Activated CD4-positive, alpha-beta T cell treated with anti-CD3 and anti-CD28 coated beads, Interleukin-2, amount 10 ng/mL, durations not matched to agents 24 days and 14 days (primary cell): ENCODE data around the gene KLRF1. TPM values are rescaled to one million over a fixed set of nuclear protein-coding genes. Genes with fewer than 3 reads are reported as not detected.

Experiments used
- DNase-seq: peaks from one replicate; pipeline ENCODE4 v3.0.0; 2022
- H3K27ac Mint-ChIP-seq: one replicate; pipeline ENCODE4 v1.8.0; 2022; ENCODE audit warnings: mild to moderate bottlenecking, mixed read lengths
- H3K27me3 Mint-ChIP-seq: one replicate; pipeline ENCODE4 v1.8.0; 2022; ENCODE audit warnings: mixed read lengths
- H3K36me3 Mint-ChIP-seq: one replicate; pipeline ENCODE4 v1.8.0; 2022; ENCODE audit warnings: low read depth, mild to moderate bottlenecking, mixed read lengths
- H3K4me1 Mint-ChIP-seq: one replicate; pipeline ENCODE4 v1.8.0; 2021; ENCODE audit warnings: mixed read lengths
- H3K4me3 Mint-ChIP-seq: one replicate; pipeline ENCODE4 v1.8.0; 2022; ENCODE audit warnings: mild to moderate bottlenecking, moderate library complexity, mixed read lengths
- H3K9me3 Mint-ChIP-seq: one replicate; pipeline ENCODE4 v1.8.0; 2021; ENCODE audit warnings: mixed read lengths
- intact Hi-C: fragments of 100-400 bp; cut with micrococcal nuclease; formaldehyde crosslinking; loops from one replicate; pipeline ENCODE4 v1.15.1; 2023
- total RNA-seq: library from RNA; stranded (reverse); gene quantifications from 2 replicates; pipeline ENCODE4 v1.2.3, GENCODE V29; 2022

Gene KLRF1
- total RNA-seq, 1 donor from 2014 or later: not detected

GRCh38 chr12:9820281-9820930 is 6.9 kb upstream of the KLRF1 start:
- Mint-ChIP-seq H3K27ac (no peak overlapping the region), H3K27me3 (peaks cover 44% of the 10 kb centered on the region), H3K4me1 (peaks cover 3% of the 10 kb centered on the region), H3K4me3 (no peak overlapping the region), H3K9me3 (peaks cover 12% of the 10 kb centered on the region), H3K36me3 (no peaks in the 10 kb centered on the region)
- DNase-seq: no peak
- intact Hi-C loops: no loop called here

DNA sequence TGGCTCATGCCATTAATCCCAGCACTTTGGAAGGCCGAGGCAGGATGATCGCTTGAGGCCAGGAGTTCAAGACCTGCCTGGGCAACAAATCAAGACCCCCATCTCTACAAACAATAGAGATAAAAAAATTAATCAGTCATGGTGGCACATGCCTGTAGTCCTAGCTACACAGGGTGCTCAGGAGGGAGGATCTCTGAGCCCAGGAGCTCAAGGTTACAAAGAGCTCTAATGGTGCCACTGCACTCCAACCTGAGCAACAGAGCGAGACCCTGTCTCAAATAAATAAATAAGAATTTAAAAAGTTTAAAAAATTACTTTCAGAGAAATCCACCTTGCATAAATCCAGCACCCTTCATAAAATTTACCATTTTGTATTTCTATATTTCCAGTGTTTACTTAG is 2.2 kb downstream of the KLRF1 start:
- no peaks in the 10 kb centered on the region for H3K36me3 Mint-ChIP-seq
- H3K9me3 Mint-ChIP-seq: no peaks in the 10 kb centered on the region
- H3K4me1 Mint-ChIP-seq: no peaks in the 10 kb centered on the region
- no peak overlapping the region for H3K4me3 Mint-ChIP-seq
- H3K27me3 Mint-ChIP-seq: peaks cover 34% of the 10 kb centered on the region
- intact Hi-C loops: no loop called here
- no peak overlapping the region for H3K27ac Mint-ChIP-seq
- no peak for DNase-seq

DNA sequence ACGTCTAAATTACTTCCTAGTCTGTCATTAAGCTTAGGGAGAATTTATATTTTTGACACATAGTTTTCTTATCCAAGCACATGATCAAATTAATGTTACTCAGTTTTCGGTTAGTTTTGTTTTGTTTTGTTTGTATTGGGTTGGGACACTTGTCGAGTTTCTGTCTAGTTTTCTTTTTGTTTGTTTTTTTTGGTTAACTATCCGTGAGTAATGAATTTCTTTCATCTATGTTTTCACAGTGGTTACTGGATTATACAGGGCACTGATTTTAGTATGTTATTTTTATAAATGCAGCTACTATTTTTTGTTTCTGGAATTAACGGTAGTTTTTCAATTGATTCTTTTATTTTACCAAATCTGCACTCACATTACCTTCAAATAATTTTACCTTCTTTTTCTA is 2.7 kb downstream of the KLRF1 start:
- H3K27ac Mint-ChIP-seq: no peak overlapping the region
- no peaks in the 10 kb centered on the region for H3K36me3 Mint-ChIP-seq
- H3K27me3 Mint-ChIP-seq: peaks cover 30% of the 10 kb centered on the region
- DNase-seq: no peak
- no peak overlapping the region for H3K4me3 Mint-ChIP-seq
- no peaks in the 10 kb centered on the region for H3K4me1 Mint-ChIP-seq
- no peaks in the 10 kb centered on the region for H3K9me3 Mint-ChIP-seq
- intact Hi-C loops: no loop called here

DNA sequence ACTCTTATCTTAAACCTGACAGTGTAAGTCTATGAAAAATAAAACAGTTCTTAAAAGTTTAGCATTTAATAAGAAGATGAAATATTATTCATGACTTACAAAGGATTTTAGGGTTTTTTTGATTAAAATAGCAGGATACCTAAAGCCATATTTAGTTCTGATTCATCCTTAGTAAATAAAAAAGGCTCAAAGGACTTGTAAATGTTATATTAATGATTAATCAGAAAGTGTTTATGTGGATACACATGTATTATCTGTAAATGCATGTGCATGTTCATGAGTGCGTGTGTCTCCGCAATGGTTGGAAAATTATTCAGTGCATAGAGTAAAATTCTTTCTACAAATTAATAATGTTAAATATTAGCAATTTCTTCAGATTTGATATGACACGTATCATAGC is 4.4 kb downstream of the KLRF1 start:
- Mint-ChIP-seq H3K27me3 (peaks cover 19% of the 10 kb centered on the region), H3K27ac (no peak overlapping the region), H3K36me3 (no peaks in the 10 kb centered on the region), H3K4me1 (no peaks in the 10 kb centered on the region), H3K9me3 (no peaks in the 10 kb centered on the region), H3K4me3 (no peak overlapping the region)
- DNase-seq: no peak
- intact Hi-C loops: no loop called here

DNA sequence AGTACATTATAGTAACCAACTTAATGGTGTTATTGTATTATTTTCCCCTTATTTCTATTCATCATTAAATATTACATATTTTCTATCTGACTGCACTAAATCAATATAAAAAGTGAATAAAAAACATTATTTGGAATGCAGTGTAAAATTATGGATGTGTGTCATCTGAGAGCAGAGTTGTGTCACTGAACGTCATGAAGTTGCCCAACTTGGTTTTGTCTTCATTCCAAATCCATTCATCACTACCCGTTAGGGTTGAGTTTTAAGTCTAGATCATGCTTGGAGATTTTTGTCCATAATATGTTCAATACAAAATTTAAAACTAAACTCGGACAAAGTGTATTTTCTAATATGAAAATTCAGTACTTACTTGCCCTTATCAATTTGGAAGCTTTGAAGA is 16.1 kb downstream of the KLRF1 start:
- Mint-ChIP-seq H3K4me3 (no peak overlapping the region), H3K4me1 (no peaks in the 10 kb centered on the region), H3K27me3 (peaks cover 38% of the 10 kb centered on the region), H3K9me3 (peaks cover 17% of the 10 kb centered on the region), H3K36me3 (peaks cover 8% of the 10 kb centered on the region), H3K27ac (no peak overlapping the region)
- no peak for DNase-seq
- intact Hi-C loops: no loop called here

DNA sequence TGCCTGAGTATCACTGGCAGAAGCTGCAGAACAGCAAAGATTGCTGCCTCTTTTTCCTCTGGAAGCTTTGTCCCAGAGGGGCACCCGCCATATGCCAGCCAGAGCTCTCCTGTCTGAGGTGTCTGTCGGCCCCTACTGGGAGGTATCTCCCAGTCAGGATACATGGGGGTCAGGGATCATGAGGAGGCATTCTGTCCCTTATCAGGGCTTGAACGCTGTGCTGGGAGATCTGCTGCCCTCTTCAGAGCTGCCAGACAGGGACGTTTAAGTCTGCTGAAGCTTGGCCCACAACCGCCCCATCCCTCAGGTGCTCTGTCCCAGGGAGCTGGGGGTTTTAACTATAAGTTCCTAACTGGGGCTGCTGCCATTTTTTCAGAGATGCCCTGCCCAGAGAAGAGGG is 21.6 kb downstream of the KLRF1 start:
- H3K4me3 Mint-ChIP-seq: no peak overlapping the region
- no peak overlapping the region for H3K27ac Mint-ChIP-seq
- H3K36me3 Mint-ChIP-seq: peaks cover 44% of the 10 kb centered on the region
- peaks cover 28% of the 10 kb centered on the region for H3K27me3 Mint-ChIP-seq
- DNase-seq: no peak
- H3K9me3 Mint-ChIP-seq: peaks cover 20% of the 10 kb centered on the region
- H3K4me1 Mint-ChIP-seq: peaks cover 2% of the 10 kb centered on the region
- intact Hi-C loops: no loop called here

DNA sequence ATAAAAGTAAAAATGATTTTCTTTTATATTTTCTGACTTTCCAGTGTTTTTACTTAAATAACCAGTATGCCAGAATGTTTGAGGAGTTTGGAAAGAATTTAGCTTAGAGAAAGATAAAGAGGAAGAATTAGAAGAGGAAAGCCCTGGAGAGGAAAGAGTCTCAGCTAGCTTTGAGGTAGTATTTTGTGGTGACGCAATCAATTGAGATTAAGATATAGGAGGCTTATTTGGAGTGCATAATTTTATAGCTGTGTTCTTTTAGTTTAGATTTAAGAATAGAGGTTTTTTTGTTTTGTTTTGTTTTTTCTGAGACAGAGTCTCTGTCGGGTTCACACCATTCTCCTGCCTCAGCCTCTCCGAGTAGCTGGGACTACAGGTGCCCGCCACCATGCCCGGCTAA is 23.8 kb downstream of the KLRF1 start:
- H3K27ac Mint-ChIP-seq: no peak overlapping the region
- intact Hi-C loops: no loop called here
- DNase-seq: no peak
- H3K27me3 Mint-ChIP-seq: peaks cover 15% of the 10 kb centered on the region
- H3K9me3 Mint-ChIP-seq: peaks cover 16% of the 10 kb centered on the region
- peaks cover 59% of the 10 kb centered on the region for H3K36me3 Mint-ChIP-seq
- H3K4me1 Mint-ChIP-seq: peaks cover 4% of the 10 kb centered on the region
- no peak overlapping the region for H3K4me3 Mint-ChIP-seq

DNA sequence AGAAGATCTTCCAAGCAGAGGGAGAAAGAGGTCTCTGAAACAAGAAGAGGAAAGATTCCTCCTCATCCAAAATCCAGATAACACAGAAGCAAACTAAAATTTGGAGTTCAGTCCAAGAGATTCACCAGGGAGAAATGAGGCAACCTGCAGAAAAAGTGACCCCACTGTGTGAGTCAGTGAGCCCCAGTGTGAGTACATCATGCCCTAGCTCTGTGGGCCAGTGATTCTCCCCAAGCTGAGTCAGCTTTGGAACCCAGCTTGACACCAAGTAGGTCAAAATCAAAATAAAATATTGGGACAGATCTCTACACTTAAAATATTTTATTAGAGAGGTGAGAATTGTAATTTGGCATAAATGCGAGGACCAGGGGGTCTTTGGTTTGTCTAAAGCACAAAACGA is 24.6 kb downstream of the KLRF1 start:
- no peak overlapping the region for H3K27ac Mint-ChIP-seq
- H3K4me1 Mint-ChIP-seq: peaks cover 7% of the 10 kb centered on the region
- H3K27me3 Mint-ChIP-seq: peaks cover 6% of the 10 kb centered on the region
- peaks cover 8% of the 10 kb centered on the region for H3K9me3 Mint-ChIP-seq
- DNase-seq: no peak
- intact Hi-C loops: no loop called here
- H3K36me3 Mint-ChIP-seq: peaks cover 64% of the 10 kb centered on the region
- H3K4me3 Mint-ChIP-seq: no peak overlapping the region

DNA sequence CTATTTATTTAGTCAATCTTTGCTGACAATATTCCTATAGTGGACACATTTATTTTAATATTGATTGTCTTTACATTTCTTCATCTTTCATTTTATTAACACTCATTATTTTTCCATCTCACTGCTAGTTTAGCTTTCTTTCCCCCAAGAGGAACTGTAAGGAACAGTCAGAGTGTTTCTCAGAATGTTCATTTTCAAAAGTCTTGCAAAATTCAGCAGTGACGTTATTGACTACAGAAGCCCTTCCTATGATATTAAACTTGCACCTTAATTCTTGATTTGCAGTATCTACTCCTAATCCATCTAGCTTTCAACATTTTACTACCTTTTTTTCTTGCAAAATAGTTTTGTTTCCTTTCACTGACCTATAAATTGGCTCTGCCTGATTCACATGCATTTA is 28.9 kb downstream of the KLRF1 start:
- intact Hi-C loops: no loop called here
- DNase-seq: no peak
- Mint-ChIP-seq H3K27me3 (no peaks in the 10 kb centered on the region), H3K4me3 (no peak overlapping the region), H3K9me3 (no peaks in the 10 kb centered on the region), H3K4me1 (peaks cover 15% of the 10 kb centered on the region), H3K27ac (no peak overlapping the region), H3K36me3 (peaks cover 73% of the 10 kb centered on the region)

- Mint-ChIP-seq H3K27ac (no peak overlapping the region), H3K27me3 (no peaks in the 10 kb centered on the region), H3K4me3 (no peak overlapping the region), H3K9me3 (no peaks in the 10 kb centered on the region), H3K36me3 (peaks cover 69% of the 10 kb centered on the region), H3K4me1 (peaks cover 16% of the 10 kb centered on the region)
- no peak for DNase-seq
- intact Hi-C loops: no loop called here
Observed at GRCh38 chr12:9856894-9857293, 29.6 kb downstream of the KLRF1 start.

DNA sequence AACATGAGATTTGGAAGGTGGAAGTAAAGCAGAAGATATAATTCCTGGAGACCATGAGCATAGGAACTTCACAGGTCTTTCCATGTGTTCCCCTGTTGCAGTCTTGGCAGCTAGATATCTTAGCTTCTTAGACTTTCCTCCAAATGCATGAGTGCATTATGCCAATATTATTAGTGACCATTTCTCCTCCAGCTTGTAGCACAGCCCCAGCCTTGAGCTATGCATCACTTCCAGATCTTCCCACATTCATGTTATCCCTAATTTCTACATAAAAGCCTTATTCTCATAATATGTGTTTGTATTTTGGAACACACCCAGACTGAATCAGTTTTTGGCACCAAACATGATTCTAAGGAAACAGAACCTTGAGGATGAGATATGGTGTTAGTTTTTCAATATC is 30.9 kb downstream of the KLRF1 start:
- H3K27ac Mint-ChIP-seq: no peak overlapping the region
- peaks cover 22% of the 10 kb centered on the region for H3K4me1 Mint-ChIP-seq
- no peak for DNase-seq
- H3K4me3 Mint-ChIP-seq: no peak overlapping the region
- H3K9me3 Mint-ChIP-seq: peaks cover 7% of the 10 kb centered on the region
- H3K36me3 Mint-ChIP-seq: peaks cover 65% of the 10 kb centered on the region
- intact Hi-C loops: no loop called here
- H3K27me3 Mint-ChIP-seq: no peaks in the 10 kb centered on the region

GRCh38 chr12:9864913-9865675 is 37.8 kb downstream of the KLRF1 start:
- Mint-ChIP-seq H3K36me3 (peaks cover 31% of the 10 kb centered on the region), H3K4me1 (peaks cover 39% of the 10 kb centered on the region), H3K4me3 (peak overlapping the region; percentile 91), H3K27ac (peak overlapping the region; percentile 92), H3K9me3 (peaks cover 18% of the 10 kb centered on the region), H3K27me3 (no peaks in the 10 kb centered on the region)
- peak; percentile 66 for DNase-seq
- intact Hi-C loops: loop anchor here (1.0 to 10.0 kb wide), 6 partner anchors 42 to 840 kb away; partner anchors contain the start of gene MAGOHB

- DNase-seq: peak; percentile 66
- Mint-ChIP-seq H3K4me1 (peaks cover 44% of the 10 kb centered on the region), H3K27ac (peak overlapping the region; percentile 92), H3K36me3 (peaks cover 24% of the 10 kb centered on the region), H3K9me3 (peaks cover 18% of the 10 kb centered on the region), H3K4me3 (peak overlapping the region; percentile 88), H3K27me3 (no peaks in the 10 kb centered on the region)
- intact Hi-C loops: loop anchor here (5.0 to 10.0 kb wide), 4 partner anchors 40 to 842 kb away; partner anchors contain the start of gene MAGOHB
Observed at GRCh38 chr12:9866860-9867269, 39.6 kb downstream of the KLRF1 start.

DNA sequence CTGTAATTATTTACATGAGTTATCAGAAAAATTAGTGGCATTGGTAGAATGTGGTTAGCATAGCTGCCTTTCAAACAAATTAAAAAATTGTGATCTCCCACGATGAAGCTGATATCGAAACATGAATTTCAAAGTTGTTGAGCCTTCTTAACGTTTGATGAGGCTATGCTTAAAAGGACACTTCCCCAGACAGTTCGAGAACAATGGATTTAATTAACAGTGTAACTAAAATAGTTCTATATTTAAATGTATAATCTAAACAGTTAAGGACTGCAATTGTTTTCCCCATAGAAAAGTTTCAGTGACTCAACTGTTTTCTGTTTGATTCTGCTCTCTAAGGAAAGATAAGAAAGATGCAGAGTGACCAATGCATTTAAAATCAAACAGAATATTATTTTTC is 40.2 kb downstream of the KLRF1 start:
- H3K27me3 Mint-ChIP-seq: no peaks in the 10 kb centered on the region
- intact Hi-C loops: loop anchor here (5.0 to 10.0 kb wide), 4 partner anchors 40 to 843 kb away; partner anchors contain the start of gene MAGOHB
- no peak for DNase-seq
- H3K4me3 Mint-ChIP-seq: peak overlapping the region; percentile 88
- peaks cover 16% of the 10 kb centered on the region for H3K9me3 Mint-ChIP-seq
- H3K4me1 Mint-ChIP-seq: peaks cover 45% of the 10 kb centered on the region
- H3K36me3 Mint-ChIP-seq: peaks cover 23% of the 10 kb centered on the region
- H3K27ac Mint-ChIP-seq: peak overlapping the region; percentile 78
